Stimulated activated CD4-positive, alpha-beta T cell treated with anti-CD3 and anti-CD28 coated beads, Interleukin-2, amount 100 ng/mL, for 24 hours (primary cell): ENCODE measurements around the gene NUTM1.
"Not testable (repeated sequence)": the region's sequence is repeated elsewhere in the genome, so short reads cannot be mapped to it uniquely, and the experiment has no call there.

Source experiments
- DNase-seq, 2 donors: peaks; one replicate each; pipeline ENCODE4 v3.0.0-alpha.2; 2020

Gene NUTM1

GRCh38 chr15:34337557-34338306, 5.4 kb upstream of the NUTM1 start, which contains the start of gene SLC12A6:
Gene SLC12A6, minus strand, starts transcription at chr15:34337781. Its CDS starts 1,101 bp downstream, at chr15:34336680.
- peak; percentile 92 to 93 for DNase-seq

GRCh38 chr15:34338347-34338746, 4.8 kb upstream of the NUTM1 start:
- DNase-seq, result no peak

- no peak for DNase-seq
Measured at GRCh38 chr15:34339946-34340345, 3.2 kb upstream of the NUTM1 start.

GRCh38 chr15:34341381-34342212, 1.5 kb upstream of the NUTM1 start:
- no peak for DNase-seq

GRCh38 chr15:34342213-34342736, 840 bp upstream of the NUTM1 start:
- DNase-seq, result peak in 1 of 2 donors; percentile 19

GRCh38 chr15:34347951-34348638, 5.0 kb downstream of the NUTM1 start:
- no peak for DNase-seq

- no peak for DNase-seq
Measured at GRCh38 chr15:34348735-34349300, 5.7 kb downstream of the NUTM1 start.

GRCh38 chr15:34349769-34350168, 6.7 kb downstream of the NUTM1 start:
- no peak for DNase-seq

GRCh38 chr15:34352996-34353395, 9.9 kb downstream of the NUTM1 start:
- DNase-seq, result not testable (repeated sequence)

GRCh38 chr15:34353627-34354026, 10.5 kb downstream of the NUTM1 start:
- DNase-seq, result no peak

- no peak for DNase-seq
Measured at GRCh38 chr15:34354286-34354685, 11.2 kb downstream of the NUTM1 start.

GRCh38 chr15:34355241-34355640, 12.1 kb downstream of the NUTM1 start:
- no peak for DNase-seq

GRCh38 chr15:34357653-34358052, 14.5 kb downstream of the NUTM1 start:
- no peak for DNase-seq

GRCh38 chr15:34358367-34358766, 15.3 kb downstream of the NUTM1 start:
- no peak for DNase-seq

GRCh38 chr15:34358948-34359347, 15.8 kb downstream of the NUTM1 start:
- DNase-seq, result no peak

GRCh38 chr15:34359416-34359815, 16.3 kb downstream of the NUTM1 start:
- DNase-seq, result no peak

- DNase-seq, result no peak
Measured at GRCh38 chr15:34360298-34360697, 17.2 kb downstream of the NUTM1 start.

GRCh38 chr15:34361278-34361677, 18.2 kb downstream of the NUTM1 start:
- DNase-seq, result no peak

- no peak for DNase-seq
Measured at GRCh38 chr15:34362047-34362773, 19.1 kb downstream of the NUTM1 start.

- no peak for DNase-seq
Measured at GRCh38 chr15:34364041-34364440, 20.9 kb downstream of the NUTM1 start.

- no peak for DNase-seq
Measured at GRCh38 chr15:34365091-34365825, 22.1 kb downstream of the NUTM1 start.
